Limb (tissue), 2 donors: ENCODE data around the gene LARP4B.
"Not testable (repeated sequence)": the region's sequence is repeated elsewhere in the genome, so short reads cannot be mapped to it uniquely, and the experiment has no call there.

Experiments used
- DNase-seq, 2 donors: peaks; one replicate each; pipeline ENCODE4 v3.0.0-alpha.2; 2016; ENCODE audit errors: extremely low spot score in 2 of 2

The LARP4B gene

GRCh38 chr10:958106-958505 lies 26.6 kb upstream of the LARP4B start:
- no peak for DNase-seq

DNA sequence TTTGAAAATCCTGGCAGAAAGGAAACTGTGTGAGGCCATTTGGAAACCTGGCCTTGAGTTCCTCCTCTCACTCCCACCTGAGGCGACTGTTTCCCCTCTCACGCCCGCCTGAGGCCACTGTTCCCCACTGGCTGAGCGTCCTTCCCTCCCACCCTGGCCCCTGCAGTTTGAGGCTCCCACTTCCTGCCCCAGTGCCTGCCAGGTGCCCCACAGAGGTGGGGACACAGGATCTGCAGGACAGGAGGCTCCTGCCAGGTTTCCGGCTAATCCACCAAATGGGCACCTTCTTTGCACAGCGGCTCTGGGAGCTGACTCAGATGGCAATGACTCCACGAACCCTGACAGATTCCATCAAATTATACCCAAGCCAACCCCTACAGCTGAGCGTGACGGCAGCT lies 24.3 kb upstream of the LARP4B start:
- DNase-seq, result no peak

DNA sequence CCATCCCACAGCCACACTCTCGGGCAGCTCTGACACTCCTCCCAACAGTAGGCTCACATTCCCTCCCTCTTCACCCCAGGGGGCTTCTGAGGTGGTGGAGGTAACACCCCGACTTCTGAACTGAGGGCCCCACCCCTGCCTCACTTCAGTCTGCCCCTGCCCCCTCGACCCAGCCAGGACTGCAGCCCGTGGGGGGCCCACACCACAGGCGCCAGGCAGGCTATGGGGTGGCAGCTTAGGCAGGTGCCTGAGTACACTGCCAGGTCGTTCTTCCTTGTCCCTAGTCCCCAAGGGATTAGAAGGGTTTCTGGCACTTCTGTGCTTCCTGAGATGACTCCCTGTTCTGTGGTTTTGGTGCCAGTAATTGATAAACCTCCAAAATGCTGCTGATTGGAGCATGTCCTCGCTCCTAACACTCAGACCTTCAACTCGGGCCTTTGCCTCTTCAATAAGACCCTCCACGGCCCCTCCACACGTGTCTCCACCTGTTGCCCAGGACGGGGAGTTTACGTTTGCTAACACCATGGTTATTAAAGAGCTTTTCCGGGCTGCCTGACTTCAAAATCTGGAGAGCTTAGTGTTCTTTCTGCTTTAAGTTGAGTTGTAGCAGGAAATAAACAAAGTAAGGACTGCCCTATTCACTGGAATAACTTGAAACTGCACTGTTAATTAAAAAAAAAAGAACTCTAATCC lies 23.8 kb upstream of the LARP4B start:
- DNase-seq, result no peak

GRCh38 chr10:954396-954795 lies 22.9 kb upstream of the LARP4B start:
- DNase-seq, result no peak

- DNase-seq, result no peak
Measured at GRCh38 chr10:953836-954235, 22.3 kb upstream of the LARP4B start.

DNA sequence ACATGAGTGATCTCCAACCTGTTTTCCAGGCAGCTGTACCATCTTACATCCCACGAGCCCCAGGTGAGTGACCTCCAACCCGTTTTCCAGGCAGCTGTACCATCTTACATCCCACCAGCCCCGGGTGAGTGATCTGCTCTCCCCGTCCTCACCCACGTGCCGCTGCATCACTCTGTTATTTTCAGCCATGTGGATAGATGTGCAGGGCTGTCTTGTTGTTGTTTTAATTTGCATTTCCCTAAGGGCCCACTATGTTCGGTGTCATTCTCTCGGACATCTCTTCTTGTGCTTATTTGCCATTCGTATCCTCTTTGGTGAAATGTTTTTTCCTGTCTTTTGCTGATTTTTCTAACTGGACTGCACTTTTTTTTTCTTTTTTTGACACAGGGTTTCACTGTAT lies 17.9 kb upstream of the LARP4B start:
- DNase-seq, result no peak

GRCh38 chr10:948347-948746 lies 16.8 kb upstream of the LARP4B start:
- DNase-seq, result no peak

DNA sequence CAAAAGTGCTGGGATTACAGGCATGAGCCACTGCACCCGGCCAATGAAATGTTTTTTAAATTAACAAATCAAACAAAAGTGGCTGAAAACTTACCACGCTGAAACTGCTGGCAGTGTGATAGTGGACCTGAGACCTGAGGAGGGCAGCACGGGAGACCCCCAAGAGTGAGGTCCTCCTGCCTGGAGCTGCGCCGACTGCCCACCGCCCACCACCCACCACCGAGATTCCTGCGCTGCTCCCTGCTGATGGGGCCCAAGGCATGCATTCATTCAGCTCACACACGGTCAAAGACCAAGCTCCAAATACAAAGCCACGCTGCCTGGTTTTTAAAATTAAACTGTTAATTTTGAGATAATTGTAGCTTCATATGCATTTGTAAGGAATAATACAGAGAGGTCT lies 16.4 kb upstream of the LARP4B start:
- DNase-seq, result no peak

DNA sequence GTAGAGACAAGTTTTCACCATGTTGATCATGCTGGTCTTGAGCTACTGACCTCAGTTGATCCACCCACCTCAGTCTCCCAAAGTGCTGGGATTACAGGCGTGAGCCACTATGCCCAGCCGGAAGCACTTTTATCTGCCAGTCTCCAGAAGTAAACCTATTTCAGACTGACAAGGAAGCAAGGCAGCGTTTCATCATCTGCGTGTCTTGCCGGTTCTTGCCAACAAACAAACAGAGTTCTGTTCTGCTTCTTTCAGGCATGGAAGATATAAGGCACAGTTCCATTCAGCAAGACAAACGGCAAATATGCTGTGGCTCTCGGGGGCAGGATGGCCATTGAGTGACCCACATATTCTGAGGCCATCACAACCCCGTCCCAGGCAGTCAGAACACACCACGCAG lies 15.5 kb upstream of the LARP4B start:
- DNase-seq, result no peak

- no peak for DNase-seq
Measured at GRCh38 chr10:945778-946177, 14.3 kb upstream of the LARP4B start.

GRCh38 chr10:944034-944831 lies 12.7 kb upstream of the LARP4B start:
- DNase-seq, result no peak

- no peak for DNase-seq
Measured at GRCh38 chr10:943334-944033, 12.0 kb upstream of the LARP4B start.

GRCh38 chr10:938941-939678 lies 7.6 kb upstream of the LARP4B start:
- no peak for DNase-seq

DNA sequence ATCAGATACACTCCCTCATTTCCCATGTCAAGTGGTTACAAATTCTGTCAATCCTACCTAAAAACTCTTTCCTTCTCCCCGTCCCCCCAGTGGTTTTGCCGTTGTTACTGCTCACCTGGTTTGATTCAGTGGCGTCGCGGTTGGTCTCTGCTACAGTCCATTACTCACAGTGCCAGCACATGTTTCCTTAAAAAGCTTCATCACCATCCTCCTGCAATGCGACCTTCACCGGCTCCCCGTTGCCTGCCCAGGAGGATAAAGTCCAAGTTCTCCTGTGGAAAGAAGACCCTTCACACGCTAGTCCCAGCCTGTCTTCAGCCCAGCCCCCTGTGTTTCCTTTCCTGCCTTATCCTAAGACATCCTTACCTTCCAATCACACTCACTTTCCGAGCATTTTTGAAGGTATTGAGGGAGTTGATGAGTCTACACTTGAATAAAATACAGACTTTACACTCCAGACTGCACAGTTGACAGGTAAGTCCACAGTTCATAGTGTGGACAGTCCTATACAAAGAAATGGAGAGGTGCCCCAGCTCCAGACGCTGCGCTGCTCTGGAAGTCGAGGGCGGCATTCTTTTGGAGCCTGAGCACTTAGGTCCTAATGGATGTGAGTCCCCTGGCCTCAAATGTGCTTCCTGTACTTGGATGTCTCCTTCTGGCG lies 3.4 kb upstream of the LARP4B start:
- DNase-seq, result no peak

GRCh38 chr10:934165-934564 lies 2.7 kb upstream of the LARP4B start:
- DNase-seq, result not testable (repeated sequence)

DNA sequence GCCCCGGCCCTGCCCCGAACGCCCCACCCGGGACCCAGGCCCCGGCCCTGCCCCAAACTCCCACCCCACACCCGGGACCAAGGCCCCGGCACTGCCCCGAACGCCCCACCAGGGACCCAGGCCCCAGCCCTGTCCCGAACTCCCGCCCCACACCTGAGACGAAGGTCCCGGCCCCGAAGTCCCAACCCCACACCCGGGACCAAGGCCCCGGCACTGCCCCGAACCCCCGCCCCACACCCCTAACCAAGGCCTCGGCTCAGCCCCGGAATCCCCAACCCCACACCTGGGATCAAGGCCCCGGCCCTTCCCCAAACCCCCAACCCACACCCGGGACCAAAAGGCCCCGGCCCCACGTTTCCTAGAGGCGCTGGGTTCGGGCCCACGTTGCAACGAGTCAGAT lies 1.1 kb upstream of the LARP4B start:
- DNase-seq, result peak in 1 of 2 donors; percentile 35

DNA sequence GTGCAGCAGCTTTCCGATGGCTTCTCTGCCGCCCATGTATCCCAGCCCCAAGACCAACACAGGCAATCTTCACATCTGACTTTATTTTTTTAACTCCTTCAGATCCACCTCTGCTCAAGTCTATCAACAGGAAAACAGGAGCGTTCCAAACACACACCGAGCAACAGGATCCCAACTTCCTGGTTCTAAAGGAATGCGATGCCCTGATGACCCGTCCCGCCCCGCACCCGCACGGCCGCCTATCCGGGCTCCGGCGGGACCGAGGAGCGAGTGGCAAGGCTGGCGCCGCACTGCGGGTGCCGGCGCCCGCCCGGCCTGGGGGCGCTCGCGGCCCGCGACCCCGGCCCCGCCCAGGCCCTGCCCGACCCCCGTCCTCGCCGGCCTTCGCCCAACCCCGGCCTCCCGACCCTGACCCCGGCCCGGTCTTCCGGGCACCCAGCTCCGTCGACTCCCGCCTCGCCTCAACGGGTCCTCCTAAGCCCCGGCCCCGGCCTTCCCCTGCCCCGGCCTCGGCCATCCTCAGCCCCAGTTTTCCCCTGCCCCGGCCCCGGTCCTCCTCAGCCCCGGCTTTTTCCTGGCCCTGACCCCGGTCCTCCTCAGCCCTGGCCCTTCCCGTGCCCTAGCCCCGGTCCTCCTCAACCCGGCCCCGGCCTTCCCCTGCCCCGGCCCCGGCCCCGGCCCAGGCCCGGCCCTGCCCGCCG lies 730 bp downstream of the LARP4B start:
- DNase-seq, result peak in 1 of 2 donors; percentile 51

- no peak for DNase-seq
Measured at GRCh38 chr10:929960-930624, 1.4 kb downstream of the LARP4B start.

GRCh38 chr10:927131-927530 lies 4.4 kb downstream of the LARP4B start:
- no peak for DNase-seq

DNA sequence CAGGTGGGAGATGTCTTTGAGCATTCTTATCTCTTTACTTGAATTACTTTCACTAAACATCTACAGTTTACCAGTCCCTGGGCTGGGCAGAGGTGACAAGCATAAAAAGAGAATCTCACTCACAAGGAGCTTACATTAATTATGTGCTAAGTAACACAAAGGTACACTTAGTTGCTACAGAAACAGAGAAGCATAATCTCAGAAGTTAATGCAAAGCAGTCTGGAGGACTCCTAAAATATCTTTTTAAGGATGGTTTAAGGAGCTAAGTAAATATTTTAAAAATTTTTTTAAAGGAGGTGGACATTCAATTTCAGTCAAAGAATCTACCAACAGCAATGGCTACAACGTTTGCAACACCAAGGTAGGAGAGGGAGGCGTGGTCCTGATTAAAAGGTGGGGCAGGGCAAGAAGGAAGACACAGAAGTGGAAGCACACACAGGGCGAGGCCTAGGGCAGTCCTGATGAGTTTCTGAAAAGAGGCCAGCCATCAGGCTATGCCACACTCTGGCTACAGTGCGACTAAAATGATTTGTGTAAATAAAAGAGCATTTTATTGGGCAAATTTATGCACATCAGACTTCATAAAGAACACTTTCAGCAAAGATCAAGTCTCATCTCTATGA lies 5.3 kb downstream of the LARP4B start:
- no peak for DNase-seq
